Measurements from ENCODE around the gene OSER1.

OSER1 gene

GRCh38 chr20:44172572-44172950 is 38.0 kb downstream of the OSER1 start:
- DNase-seq, result no peak

GRCh38 chr20:44171775-44172571 is 38.6 kb downstream of the OSER1 start:
- no peak for DNase-seq

GRCh38 chr20:44170816-44171410 is 39.7 kb downstream of the OSER1 start:
- DNase-seq, result no peak

- DNase-seq, result no peak
Observed at GRCh38 chr20:44167736-44168135, 42.8 kb downstream of the OSER1 start.

GRCh38 chr20:44166477-44166876 is 44.1 kb downstream of the OSER1 start:
- no peak for DNase-seq

- DNase-seq, result no peak
Observed at GRCh38 chr20:44166008-44166407, 44.6 kb downstream of the OSER1 start.

GRCh38 chr20:44160133-44160532 is 50.4 kb downstream of the OSER1 start:
- DNase-seq, result no peak

- DNase-seq, result no peak
Observed at GRCh38 chr20:44159711-44160110, 50.9 kb downstream of the OSER1 start.

GRCh38 chr20:44159125-44159524 is 51.4 kb downstream of the OSER1 start:
- DNase-seq, result no peak

- DNase-seq, result no peak
Observed at GRCh38 chr20:44157061-44157460, 53.5 kb downstream of the OSER1 start.

- DNase-seq, result no peak
Observed at GRCh38 chr20:44154521-44155001, 56.0 kb downstream of the OSER1 start.

GRCh38 chr20:44153636-44154043 is 56.9 kb downstream of the OSER1 start:
- no peak for DNase-seq

GRCh38 chr20:44151621-44152416 is 58.8 kb downstream of the OSER1 start:
- no peak for DNase-seq

GRCh38 chr20:44146272-44146671 is 64.3 kb downstream of the OSER1 start:
- no peak for DNase-seq
